Activated CD8-positive, alpha-beta memory T cell treated with anti-CD3 and anti-CD28 coated beads for 4 hours (primary cell): ENCODE results near the gene FAM110A.
A peak's percentile ranks its signal among the peaks of the same experiment; 100 is the strongest.
"Not testable (repeated sequence)": the region's sequence is repeated elsewhere in the genome, so short reads cannot be mapped to it uniquely, and the experiment has no call there.

Source experiments
- DNase-seq, 2 donors: peaks; one replicate each; pipeline ENCODE4 v3.0.0-alpha.2; 2020; ENCODE audit warnings: low read depth in 2 of 2

The FAM110A gene

DNA sequence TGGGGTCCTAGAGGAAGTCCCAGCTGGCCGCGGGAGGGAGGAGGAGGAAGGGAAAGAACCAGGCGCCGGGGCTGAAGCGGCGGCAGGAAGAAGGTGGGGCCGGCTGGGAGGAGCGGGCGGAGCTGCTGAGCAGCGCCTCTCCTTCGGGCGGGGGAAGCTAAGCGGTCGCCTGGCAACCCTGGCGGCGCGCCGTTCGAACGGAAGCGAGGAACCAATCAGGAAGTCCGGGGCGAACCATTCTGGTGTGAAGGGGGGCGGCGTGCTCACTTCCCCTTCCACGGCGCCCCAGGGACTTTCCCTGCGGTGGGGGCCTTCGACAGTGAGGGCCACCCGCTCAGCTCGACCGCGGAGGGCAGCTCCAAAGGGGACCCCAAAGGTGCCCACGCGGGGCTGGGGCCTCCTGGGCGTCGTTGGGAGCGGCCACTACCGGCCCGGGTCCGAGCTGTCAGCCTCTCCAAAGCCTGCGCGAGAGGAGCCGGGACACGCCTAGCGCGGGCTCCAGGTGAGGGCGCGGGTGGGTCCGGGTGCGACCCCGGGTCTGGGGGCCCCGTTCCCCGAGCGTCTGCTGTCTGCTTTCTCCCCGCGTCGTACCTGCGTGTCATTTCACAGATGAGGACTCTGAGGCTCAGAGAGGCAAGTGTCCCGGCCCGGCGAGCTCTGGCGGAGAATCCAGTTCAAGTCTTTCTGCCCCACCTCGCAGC lies at the start of gene FAM110A:
TSS of gene FAM110A (plus strand) at position 266 of the 701 bp plus-strand sequence. CDS start 11,090 bp downstream, outside the sequence.
- DNase-seq: peak; percentile 91 to 93

DNA sequence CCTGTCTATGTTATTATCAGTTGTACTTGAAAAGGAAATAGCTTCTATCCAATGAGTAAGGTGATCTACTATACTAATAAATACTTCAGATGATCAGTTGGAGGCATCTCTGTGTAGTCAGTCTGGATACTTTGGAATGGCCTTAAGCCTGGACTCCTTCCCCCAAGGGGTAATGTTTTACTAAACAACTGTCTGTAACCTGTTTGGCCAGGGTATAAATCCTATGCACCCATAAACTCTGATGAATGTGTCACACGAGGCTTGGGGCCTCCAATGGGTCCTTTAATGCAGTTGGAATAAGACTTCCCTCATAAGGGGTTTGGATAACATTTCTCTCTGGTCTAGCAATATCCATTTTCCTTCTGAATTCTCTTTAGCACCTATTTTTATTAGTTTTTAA lies 45.7 kb upstream of the FAM110A start:
- no peak for DNase-seq

DNA sequence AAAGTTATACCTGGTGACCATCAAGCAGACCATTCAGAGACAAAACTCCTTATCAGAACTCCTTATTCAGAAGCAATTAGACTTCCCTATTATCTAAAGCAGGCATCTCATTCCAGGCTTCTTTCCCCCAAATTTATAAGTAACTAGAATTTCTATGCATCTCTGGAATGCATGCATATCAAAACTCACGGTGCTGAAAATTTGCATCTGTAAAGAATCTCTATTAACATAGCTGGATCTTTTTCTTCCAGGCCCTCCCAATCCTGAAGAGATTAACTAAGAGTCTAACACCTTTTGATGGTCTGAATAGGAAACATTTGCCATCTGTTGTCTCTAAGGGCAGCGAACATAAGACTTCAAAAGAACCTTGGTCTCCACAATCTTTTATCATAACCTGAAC lies 42.5 kb upstream of the FAM110A start:
- no peak for DNase-seq

DNA sequence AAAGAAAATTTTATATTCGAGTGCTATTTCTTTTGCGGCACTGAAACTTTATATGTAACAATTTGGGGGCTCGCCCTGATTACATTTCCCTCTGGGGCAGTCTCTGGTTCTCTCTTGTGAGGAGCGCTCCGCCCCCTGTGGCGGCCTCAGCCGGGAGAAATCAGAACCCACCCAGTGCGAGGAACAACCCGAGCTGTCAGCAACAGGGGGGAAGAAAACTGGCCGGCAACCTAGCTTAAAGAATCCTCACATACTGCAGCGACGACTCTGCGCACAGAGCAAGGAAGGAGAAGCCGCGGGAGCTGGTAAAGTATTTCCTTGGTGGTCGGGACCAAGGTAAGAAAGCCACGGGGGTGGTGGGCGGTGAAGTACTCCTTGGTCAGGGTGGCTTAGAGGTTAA lies 41.3 kb upstream of the FAM110A start:
- DNase-seq: no peak

DNA sequence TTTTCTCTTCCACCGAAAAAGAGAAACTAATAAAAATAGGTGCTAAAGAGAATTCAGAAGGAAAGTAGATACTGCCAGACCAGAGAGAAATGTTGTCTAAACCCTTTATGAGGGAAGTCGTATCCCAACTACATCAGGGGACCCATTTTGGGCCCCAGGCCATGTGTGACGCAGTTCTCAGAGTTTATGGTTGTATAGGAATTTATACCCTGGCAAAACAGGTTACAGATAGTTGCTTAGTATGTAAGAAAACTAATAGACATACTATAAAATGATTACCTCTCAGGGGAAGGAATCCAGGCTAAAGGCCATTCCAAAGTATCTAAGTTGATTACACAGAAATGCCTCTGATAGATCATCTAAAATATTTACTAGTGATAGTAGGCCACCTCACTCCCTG lies 36.6 kb upstream of the FAM110A start:
- no peak for DNase-seq

DNA sequence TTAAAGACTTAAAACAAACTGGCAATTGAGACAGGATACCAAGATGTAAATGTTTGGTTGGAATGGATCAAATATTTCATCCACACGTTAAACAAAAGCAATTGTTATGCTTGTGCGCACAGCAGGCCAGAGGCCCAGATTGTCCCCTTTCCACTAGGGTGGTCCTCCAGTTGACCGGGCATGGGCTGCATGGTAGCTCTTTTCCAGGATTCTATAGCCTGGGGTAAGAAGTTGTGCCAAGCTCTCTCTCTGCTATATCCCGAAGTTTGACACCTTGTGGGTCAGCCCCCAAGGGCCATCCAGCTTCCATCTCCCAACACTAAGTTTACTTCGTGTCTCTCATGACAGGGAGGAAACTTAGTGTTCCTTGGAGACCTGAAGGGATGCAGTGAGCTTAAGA lies 34.8 kb upstream of the FAM110A start:
- not testable (repeated sequence) for DNase-seq

DNA sequence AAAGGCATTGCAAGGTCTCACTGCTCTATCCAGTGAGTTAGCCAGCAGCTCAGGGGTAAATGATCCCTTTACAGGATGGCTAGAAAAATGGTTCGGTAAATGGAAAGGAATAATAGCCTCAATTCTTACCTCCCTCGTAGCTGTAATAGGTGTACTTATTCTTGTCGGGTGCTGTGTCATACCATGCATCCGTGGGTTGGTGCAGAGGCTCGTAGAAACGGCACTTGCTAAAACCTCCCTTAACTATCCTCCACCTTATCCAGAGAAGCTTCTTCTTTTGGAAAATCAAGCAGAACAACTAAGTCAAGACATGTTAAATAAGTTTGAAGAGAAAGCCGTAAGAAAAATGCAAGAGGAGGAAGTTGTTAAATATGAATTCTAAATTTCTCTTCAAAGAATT lies 33.5 kb upstream of the FAM110A start:
- DNase-seq: not testable (repeated sequence)

DNA sequence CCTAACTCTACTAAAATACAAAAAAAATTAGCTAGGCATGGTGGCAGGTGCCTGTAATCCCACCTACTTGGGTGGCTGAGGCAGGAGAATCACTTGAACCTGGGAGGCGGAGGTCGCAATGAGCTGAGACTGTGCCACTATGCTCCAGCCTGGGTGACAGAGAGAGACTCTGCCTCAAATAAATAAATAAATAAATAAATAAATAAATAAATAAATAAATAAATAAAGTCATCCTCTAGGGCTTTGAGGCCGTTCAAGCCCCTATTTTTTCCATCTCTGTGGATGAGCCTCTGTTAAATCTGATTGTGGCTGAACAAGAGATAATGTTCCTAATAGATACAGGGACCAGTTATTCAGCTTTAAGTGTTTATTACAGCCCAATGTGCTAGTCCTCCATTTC lies 31.8 kb upstream of the FAM110A start:
- DNase-seq: no peak

DNA sequence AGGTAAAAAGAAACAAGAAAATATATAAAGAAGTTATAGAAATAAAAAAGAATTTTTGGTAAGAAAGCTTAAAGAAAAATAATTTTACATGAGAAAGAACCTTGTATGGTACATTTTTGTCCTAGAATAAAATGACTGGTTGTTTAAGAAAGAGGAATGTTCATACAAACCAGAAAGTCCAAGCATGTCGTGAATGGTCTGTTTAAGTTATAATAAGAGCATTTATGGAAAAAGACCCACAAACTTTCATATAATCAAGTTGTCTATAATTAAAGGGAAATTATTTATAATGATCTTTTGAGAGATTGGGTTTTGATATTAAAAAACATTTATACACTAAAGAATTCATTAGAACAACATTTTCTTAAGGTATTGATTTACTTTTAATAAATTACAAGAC lies 27.8 kb upstream of the FAM110A start:
- no peak for DNase-seq

DNA sequence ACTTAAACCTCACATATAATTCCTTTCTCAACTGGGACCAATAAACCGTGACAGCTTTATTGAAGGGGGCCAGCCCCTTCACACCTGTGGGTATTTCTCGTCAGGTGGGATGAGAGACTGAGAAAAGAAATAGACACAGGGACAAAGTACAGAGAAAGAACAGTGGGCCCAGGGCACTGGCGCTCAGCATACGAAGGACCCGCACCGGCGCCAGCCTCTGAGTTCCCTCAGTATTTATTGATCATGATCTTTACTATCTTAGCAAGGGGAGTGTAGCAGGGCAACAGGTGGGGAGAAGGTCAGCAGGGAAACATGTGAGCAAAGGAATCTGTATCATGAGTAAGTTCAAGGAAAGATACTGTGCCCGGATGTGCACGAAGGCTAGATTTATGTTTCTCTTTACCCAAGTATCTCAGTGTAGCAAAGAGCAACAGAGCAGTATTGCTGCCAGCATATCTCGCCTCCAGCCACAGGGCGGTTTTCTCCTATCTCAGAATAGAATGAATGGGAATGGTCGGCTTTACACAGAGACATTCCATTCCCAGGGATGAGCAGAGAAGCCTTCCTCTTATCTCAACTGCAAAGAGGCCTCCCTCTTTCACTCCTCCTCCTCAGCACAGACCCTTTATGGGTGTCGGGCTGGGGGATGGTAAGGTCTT lies 21.6 kb upstream of the FAM110A start:
- DNase-seq: not testable (repeated sequence)

DNA sequence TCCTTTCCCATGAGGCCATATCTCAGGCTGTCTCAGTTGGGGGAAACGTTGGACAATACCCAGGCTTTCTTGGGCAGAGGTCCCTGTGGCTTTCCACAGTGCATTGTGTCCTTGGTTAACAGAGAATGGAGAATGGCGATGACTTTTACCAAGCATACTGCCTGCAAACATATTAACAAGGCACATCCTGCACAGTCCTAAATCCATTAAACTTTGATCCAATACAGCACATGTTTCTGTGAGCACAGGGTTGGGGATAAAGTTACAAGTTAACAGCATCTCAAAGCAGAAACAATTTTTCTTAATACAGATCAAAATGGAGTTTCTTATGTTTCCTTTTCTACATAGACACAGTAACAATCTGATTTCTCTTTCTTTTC lies 21.1 kb upstream of the FAM110A start:
- not testable (repeated sequence) for DNase-seq

DNA sequence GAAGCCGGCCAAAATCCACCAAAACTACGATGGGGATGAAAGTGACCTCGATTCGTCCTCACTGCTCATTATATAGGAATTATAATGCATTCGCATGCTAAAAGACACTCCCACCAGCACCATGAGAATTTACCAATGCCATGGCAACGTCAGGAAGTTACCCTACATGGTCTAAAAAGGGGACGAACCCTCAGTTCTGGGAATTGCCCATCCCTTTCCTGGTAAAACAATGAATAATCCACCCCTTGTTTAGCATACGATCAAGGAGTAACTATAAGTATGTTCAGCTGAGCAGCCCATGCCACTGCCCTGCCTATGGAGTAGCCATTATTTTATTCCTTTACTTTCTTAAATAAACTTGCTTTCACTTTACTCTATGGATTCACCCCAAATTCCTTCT lies 20.1 kb upstream of the FAM110A start:
- no peak for DNase-seq

DNA sequence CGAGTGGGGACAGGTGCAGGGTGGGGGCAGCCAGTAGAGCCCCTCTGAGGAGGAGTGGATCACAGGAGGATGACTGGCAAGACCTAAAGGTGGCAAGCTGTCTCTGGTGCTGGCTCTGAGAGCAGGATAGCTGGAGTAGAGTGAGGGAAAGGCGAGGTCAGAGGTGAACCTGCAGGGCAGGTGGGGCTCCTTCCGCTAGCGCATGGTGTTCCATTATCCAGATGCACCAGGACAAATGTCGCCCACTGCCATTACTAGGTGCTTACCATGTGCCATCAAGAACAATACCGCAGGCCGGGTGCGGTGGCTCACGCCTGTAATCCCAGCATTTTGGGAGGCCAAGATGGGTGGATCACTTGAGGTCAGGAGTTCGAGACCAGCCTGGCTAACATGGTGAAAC lies 18.3 kb upstream of the FAM110A start:
- no peak for DNase-seq

DNA sequence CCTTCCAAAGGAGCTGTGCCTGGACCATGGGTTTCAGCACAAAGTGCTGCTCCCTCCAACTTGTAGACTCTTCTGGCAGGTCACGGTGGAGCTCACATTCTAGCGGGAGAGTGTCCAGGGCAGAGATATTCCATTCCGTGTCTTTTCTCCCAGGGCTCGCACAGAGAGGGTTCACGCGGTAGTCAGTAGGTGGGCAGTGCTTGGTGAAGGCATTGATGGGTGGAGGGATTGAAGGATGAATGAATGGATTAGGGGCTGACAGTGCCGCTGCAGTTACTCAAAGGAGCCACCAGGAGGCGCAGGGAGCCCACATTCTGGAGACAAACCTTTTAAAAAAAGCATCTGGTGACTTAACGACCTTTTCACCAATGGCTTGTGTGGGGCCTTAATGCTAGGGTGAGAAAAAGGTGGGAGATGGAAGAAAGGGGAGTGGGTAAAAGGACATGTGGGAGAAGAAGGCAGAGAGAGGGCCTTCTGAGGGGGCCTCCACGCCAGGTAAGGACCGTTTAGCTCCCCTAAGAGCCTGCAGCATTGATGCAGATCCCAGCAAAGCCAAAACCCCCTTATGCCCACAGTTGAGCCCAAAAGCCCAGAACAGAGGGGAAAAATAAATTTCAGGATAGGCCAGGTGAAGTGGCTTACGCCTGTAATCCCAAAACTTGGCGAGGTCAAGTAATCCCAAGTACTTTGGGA lies 17.5 kb upstream of the FAM110A start:
- DNase-seq: peak; percentile 46 to 48

DNA sequence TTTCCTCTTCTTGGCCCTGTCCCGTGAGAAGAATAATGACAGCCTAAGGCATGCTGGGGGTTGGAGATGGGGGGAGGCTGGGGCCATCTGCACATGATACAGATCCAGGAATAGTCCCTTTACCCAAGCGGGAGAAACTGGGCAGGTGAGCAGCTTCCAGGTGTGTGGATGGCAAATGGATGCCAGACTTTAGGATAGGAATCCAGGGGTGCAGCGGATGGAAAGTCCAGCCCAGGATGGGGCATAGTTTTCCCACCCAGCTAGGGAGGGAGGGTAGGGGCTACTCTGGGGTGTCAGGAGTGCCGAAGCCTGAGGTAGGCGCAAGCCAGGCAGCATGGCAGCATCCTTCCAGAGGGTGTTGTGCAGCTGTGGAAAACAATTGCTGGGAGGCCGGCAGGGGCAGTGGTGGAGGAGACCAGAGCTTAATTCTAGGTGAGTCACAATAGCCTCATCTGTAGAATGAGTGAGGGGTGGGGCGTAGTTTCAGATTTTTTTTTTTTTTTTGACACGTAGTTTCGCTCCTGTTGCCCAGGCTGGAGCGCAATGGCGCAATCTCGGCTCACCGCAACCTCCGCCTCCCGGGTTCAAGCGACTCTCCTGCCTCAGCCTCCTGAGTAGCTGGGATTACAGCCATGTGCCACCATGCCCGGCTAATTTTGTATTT lies 15.4 kb upstream of the FAM110A start:
- DNase-seq: no peak

DNA sequence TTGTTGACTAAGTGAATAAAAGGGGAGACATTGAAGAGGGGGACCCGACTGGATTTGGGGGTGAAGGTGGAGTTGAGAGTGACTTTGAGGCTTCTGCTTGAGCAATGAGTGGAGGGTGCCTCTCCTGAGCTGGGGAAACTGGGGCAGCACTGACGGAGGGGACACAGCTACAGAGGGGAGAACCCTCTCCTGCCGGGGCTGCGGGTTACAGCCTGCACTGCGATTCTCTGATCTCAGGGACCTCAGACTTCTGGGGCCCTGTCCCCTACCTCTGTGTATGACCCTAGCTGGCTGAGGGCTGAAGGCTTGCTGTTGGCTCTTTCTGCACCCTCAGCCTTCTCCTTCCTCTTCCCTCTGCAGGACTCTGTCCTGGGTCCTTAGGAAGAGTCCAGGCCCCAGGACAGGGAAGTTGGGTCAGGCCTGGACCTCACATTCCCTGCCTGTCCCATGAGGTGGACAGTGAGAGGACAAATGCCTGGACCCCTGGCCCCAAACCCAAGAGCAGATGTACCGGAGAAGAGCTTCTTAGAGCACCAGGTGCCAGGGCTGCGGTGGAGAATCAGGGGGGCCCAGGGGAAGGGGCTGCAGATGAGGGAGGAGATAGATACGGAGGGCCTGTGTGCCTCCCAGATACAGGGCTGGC lies 13.7 kb upstream of the FAM110A start:
- DNase-seq: no peak

DNA sequence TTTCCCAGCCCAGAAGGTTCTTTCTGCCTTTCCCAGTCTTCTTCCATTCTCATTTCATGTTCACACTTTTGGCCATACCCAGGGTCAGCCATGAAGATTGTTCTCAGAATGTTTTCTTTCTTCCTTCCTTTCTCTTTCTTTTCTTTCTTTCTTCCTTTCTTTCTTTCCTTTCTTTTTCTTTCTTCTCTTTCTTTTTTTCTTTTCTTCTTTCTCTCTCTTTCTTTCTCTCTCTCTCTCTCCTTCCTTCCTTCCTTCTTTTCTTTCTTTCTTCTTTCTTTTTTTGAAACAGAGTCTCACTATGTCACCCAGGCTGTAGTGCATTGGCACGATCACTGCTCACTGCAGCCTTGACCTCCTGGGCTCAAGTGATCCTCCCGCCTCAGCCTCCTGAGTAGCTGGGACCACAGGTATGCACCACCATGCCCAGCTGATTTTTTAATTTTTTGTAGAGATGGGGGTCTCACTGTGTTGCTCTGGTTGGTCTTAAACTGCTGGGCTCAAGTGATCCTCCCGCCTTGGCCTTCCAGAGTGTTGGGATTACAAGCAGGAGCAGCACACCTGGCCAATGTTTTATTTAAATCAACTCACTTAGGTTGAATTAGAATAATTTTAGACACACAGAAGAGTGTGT lies 13.1 kb upstream of the FAM110A start:
- no peak for DNase-seq

DNA sequence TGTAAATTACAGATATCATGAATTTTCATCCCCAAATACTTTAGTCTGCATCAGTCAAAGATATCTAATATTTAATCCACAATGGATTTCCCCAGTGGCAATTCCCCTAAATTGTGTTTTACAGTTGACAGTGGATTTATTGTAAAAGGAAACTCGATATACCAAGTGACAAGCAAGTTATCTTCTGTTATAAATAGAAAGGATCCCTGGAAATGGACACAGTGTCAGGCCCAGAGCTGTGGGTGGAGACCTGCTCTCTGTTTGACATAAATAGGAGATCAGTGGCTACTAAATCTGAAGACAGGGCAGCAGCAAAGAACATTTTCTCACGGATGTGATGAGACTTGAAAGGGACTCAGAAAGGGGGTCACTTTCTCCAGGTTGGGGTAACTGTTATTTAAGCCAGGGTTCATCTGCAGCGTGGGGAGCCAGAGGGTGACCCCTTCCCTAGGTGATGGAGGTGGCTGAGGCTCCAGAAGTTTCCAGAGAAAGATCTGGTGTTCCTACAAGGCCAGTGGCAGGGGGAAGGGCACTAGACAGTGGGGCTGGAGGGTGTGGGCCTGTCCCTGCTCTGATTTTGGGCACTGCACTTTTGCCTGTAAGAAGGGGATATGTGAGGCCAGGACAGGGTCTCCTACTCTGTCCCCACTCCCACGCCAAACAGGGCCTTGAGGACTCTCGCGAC lies 12.3 kb upstream of the FAM110A start:
- no peak for DNase-seq

DNA sequence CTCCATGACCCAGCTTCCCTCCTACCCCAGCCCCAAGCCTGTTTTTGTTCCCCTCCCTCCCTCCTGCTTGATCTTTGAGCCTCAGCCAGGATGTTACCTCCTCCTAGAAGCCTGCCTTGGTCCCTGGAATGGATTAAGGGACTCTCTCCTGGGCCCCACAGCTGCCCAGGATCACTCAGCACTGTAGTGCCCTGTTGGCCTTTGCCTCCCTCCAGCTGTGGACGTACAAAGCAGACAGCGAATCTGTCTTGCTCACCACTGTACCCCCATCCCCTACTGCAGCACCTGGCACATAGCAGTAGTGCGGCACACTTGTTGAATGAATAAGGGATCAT lies 11.8 kb upstream of the FAM110A start:
- no peak for DNase-seq

DNA sequence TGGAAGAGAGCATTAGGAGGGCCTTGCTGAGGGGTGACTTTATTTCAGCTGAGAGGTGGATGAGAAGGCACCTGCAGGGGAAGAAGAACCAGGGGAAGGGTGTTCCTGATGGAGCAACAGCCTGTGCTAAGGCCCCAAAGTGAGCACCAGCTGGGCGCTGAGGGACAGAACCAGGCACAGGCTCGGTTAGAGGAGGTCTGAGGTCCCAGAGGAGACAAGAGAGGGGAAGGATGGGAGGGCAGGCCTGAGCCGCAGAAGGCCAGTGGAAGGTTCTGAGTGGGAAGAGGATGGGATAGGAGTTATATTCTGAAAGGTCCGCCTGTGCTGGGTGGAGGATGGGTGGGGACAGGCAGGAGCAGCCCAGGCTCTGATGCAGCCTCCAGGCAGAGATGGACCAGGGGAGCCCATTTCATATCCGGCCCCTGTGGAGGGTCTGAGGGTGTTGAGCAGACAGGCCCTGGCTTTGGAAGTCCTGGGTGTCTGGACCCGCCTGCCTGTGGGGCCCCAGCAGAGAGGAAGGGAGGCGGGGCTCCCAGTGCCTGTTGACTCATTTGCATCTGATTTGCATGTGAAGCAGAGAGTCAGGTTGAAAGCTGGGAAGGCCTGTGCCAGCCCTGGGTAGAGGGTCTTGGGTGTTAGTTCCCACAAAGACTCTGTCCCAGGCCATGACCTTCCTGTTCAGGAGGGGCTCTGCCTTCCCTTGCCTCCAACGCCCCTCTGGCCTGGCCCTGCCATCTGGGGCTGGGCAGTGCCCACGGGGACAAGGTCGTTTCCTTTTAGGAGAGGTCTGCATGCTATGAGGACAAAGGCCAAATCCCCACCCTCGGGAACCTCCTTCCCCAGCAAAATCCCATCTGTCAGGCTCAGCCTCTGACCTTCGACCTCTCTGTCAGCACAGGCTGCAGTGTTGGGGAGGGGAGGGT lies 10.6 kb upstream of the FAM110A start:
- no peak for DNase-seq
